HCT116 (cell line): Measurements from ENCODE around the gene S100A11. TPM values are rescaled to one million over a fixed set of nuclear protein-coding genes. Genes with fewer than 3 reads are reported as not detected.

ENCODE experiments used
- ATAC-seq: fragments of 200-7000 bp; cut with Tn5 transposase; 2 replicates; pipeline ENCODE4 v1.9.1; 2020; ENCODE audit warnings: mild to moderate bottlenecking, moderate library complexity
- BruUV-seq: library from RNA; stranded (reverse); fragments of 400-500 nt; replicated peaks from 2 replicates; lab custom pipeline; 2021; lab: Mats Ljungman, UMichigan
- CTCF ChIA-PET: fragments of 300-600 bp; sonication (Branson Sonifier 250); formaldehyde crosslinking; loops from one replicate; lab custom pipeline; 2021; ENCODE audit warnings: antibody characterized with exemption; lab: Charles Lee
- POLR2A ChIA-PET: fragments of 300-600, 350-600 bp; sonication (Branson Sonifier 250); formaldehyde crosslinking; loops from one replicate; lab custom pipeline; 2021; ENCODE audit warnings: antibody characterized with exemption; lab: Charles Lee
- RAD21 ChIA-PET, 2 experiments: fragments of 300-600 bp; sonication (Branson Sonifier 250); formaldehyde crosslinking; loops; one replicate each; lab custom pipeline; 2023; ENCODE audit warnings: low total read pairs in 2 of 2; ENCODE audit not compliant: uncharacterized antibody in 2 of 2, unreplicated experiment in 2 of 2, low non-redundant PET in 1 of 2; lab: Charles Lee
- DNase-seq: peaks from one replicate; pipeline ENCODE4 v3.0.0-alpha.2; 2010; ENCODE audit warnings: low read depth, low spot score
- H2AFZ ChIP-seq: fragments of 200-600 bp; shearing (Covaris generic), sonication (generic); 2 replicates; pipeline ENCODE4 v1.6.1; 2017; ENCODE audit warnings: low read depth, mixed run types, mixed read lengths, antibody characterized with exemption, low read length; ENCODE audit not compliant: poor library complexity, severe bottlenecking
- H3K27ac ChIP-seq: 2 replicates; pipeline ENCODE4 v1.5.1; 2012; ENCODE audit warnings: low read depth, low read length
- H3K27me3 ChIP-seq: fragments of 200-600 bp; sonication (generic); 2 replicates; pipeline ENCODE4 v1.6.1; 2016; ENCODE audit warnings: mixed run types, low read length, mixed read lengths; ENCODE audit not compliant: insufficient read depth
- H3K36me3 ChIP-seq, 2 experiments: fragments of 200-500 bp in 1 of 2; fragments of 200-600 bp in 1 of 2; sonication (Bioruptor generic) in 1 of 2; sonication (generic) in 1 of 2; 2 replicates each; pipeline versions ENCODE4 v1.5.1 to v1.6.1; 2014 to 2016; ENCODE audit warnings: low read length in 2 of 2, inconsistent platforms in 1 of 2, mixed read lengths in 1 of 2, mixed run types in 1 of 2; ENCODE audit not compliant: insufficient read depth in 2 of 2, control insufficient read depth in 1 of 2
- H3K4me1 ChIP-seq, 2 experiments: fragments of 200-600 bp in 1 of 2; sonication (generic) in 1 of 2; 2 replicates each; pipeline versions ENCODE4 v1.5.1 to v1.6.1; 2012 to 2017; ENCODE audit warnings: low read length in 2 of 2, inconsistent platforms in 1 of 2, mild to moderate bottlenecking in 1 of 2, mixed read lengths in 1 of 2, mixed run types in 1 of 2, moderate library complexity in 1 of 2; ENCODE audit not compliant: insufficient read depth in 2 of 2, control insufficient read depth in 1 of 2
- H3K4me2 ChIP-seq: fragments of 200-600 bp; sonication (generic); 2 replicates; pipeline ENCODE4 v1.6.1; 2017; ENCODE audit warnings: mixed run types, low read length, mixed read lengths
- H3K4me3 ChIP-seq, 2 experiments: fragments of 200-600 bp in 1 of 2; sonication (generic) in 1 of 2; replicated peaks in 1 of 2; 2 replicates each; pipeline ENCODE4 v1.5.1; 2011 to 2016; ENCODE audit warnings: low read length in 2 of 2, control low read depth in 1 of 2, low read depth in 1 of 2, mild to moderate bottlenecking in 1 of 2, mixed read lengths in 1 of 2, mixed run types in 1 of 2
- H3K79me2 ChIP-seq: fragments of 200-600 bp; sonication (generic); 2 replicates; pipeline ENCODE4 v1.6.1; 2017; ENCODE audit warnings: mild to moderate bottlenecking, mixed run types, low read length, moderate library complexity, mixed read lengths; ENCODE audit not compliant: insufficient read depth
- H3K9ac ChIP-seq: fragments of 200-600 bp; sonication (generic); 2 replicates; pipeline ENCODE4 v1.6.1; 2016; ENCODE audit warnings: low read length, mixed read lengths
- H3K9me2 ChIP-seq: fragments of 200-600 bp; sonication (generic), shearing (Covaris generic); 2 replicates; pipeline ENCODE4 v1.6.1; 2017; ENCODE audit warnings: mixed run types, mild to moderate bottlenecking, moderate library complexity; ENCODE audit not compliant: insufficient read depth
- H3K9me3 ChIP-seq, 2 experiments: fragments of 200-500 bp in 1 of 2; fragments of 200-600 bp in 1 of 2; sonication (Bioruptor generic) in 1 of 2; sonication (generic) in 1 of 2; 2 replicates each; pipeline ENCODE4 v1.6.1; 2014 to 2017; ENCODE audit warnings: low read length in 2 of 2, mixed read lengths in 2 of 2, inconsistent platforms in 1 of 2, low read depth in 1 of 2, mild to moderate bottlenecking in 1 of 2, mixed run types in 1 of 2, moderate library complexity in 1 of 2; ENCODE audit not compliant: control insufficient read depth in 1 of 2, insufficient read depth in 1 of 2
- H4K20me1 ChIP-seq: fragments of 200-600 bp; sonication (generic), shearing (Covaris generic); 2 replicates; pipeline ENCODE4 v1.6.1; 2017; ENCODE audit warnings: mixed run types, mild to moderate bottlenecking, moderate library complexity; ENCODE audit not compliant: insufficient read depth
- ATF3 ChIP-seq: IDR thresholded peaks from 2 replicates; pipeline ENCODE4 v1.6.1; 2012
- CEBPB ChIP-seq: IDR thresholded peaks from 2 replicates; pipeline ENCODE4 v1.6.1; 2012; ENCODE audit warnings: low read depth
- EGR1 ChIP-seq: IDR thresholded peaks from 2 replicates; pipeline ENCODE4 v1.6.1; 2012; ENCODE audit warnings: low read depth
- ELF1 ChIP-seq: IDR thresholded peaks from 2 replicates; pipeline ENCODE4 v1.6.1; 2012; ENCODE audit warnings: low read depth, borderline replicate concordance
- EZH2phosphoT487 ChIP-seq: fragments of 200-600 bp; IDR thresholded peaks from 2 replicates; pipeline ENCODE4 v1.6.1; 2018; ENCODE audit warnings: antibody characterized with exemption, borderline replicate concordance
- FOSL1 ChIP-seq: IDR thresholded peaks from 2 replicates; pipeline ENCODE4 v1.6.1; 2012; ENCODE audit warnings: low read depth
- JUND ChIP-seq: IDR thresholded peaks from 2 replicates; pipeline ENCODE4 v1.6.1; 2012
- POLR2A ChIP-seq: IDR thresholded peaks from 2 replicates; pipeline ENCODE4 v1.7.0; 2011; ENCODE audit warnings: borderline replicate concordance; ENCODE audit not compliant: insufficient read depth, insufficient read length; ENCODE audit errors: extremely low read depth
- RAD21 ChIP-seq: IDR thresholded peaks from 2 replicates; pipeline ENCODE4 v1.6.1; 2012; ENCODE audit warnings: low read depth, mild to moderate bottlenecking
- REST ChIP-seq: IDR thresholded peaks from 2 replicates; pipeline ENCODE4 v1.6.1; 2012; ENCODE audit warnings: low read depth
- SIN3A ChIP-seq: IDR thresholded peaks from 2 replicates; pipeline ENCODE4 v1.6.1; 2012; ENCODE audit warnings: low read depth
- SP1 ChIP-seq: IDR thresholded peaks from 2 replicates; pipeline ENCODE4 v1.6.1; 2012; ENCODE audit warnings: low read depth
- SRF ChIP-seq: IDR thresholded peaks from 2 replicates; pipeline ENCODE4 v1.6.1; 2012; ENCODE audit warnings: low read depth
- ZFX ChIP-seq: fragments of 450-650 bp; IDR thresholded peaks from 2 replicates; pipeline ENCODE4 v1.6.1; 2017
- ZNF274 ChIP-seq: fragments of 200-500 bp; sonication (Bioruptor generic); IDR thresholded peaks from 2 replicates; pipeline ENCODE4 v1.6.1; 2014; ENCODE audit warnings: mild to moderate bottlenecking, low read depth, low read length, inconsistent platforms
- intact Hi-C: fragments of 100-400 bp; cut with micrococcal nuclease; formaldehyde crosslinking; loops from 2 replicates; pipeline ENCODE4 v1.10.0; 2022
- total RNA-seq: library from RNA; stranded (reverse); gene quantifications from one replicate; pipeline ENCODE4 v1.2.1, GENCODE V29; 2021; ENCODE audit not compliant: unreplicated experiment
- TF ChIP-seq, protein P1 (sequence below), 3 experiments: fragments of 200-600 bp in 1 of 3; sonication (generic) in 1 of 3; IDR thresholded peaks in 2 of 3; conservative IDR thresholded peaks in 1 of 3; 2 replicates each; pipeline ENCODE4 v1.5.1; 2012 to 2017; ENCODE audit warnings: low read depth in 2 of 3, low read length in 2 of 3, antibody characterized with exemption in 1 of 3, borderline replicate concordance in 1 of 3, control low read depth in 1 of 3, mild to moderate bottlenecking in 1 of 3, mixed read lengths in 1 of 3, mixed run types in 1 of 3, moderate library complexity in 1 of 3; ENCODE audit not compliant: insufficient read depth in 1 of 3
- TF ChIP-seq, protein P2 (sequence below): IDR thresholded peaks from 2 replicates; pipeline ENCODE4 v1.6.1; 2011; ENCODE audit warnings: mild to moderate bottlenecking, low read length, moderate library complexity; ENCODE audit not compliant: insufficient replicate concordance; ENCODE audit errors: extremely low read depth

S100A11 gene
- total RNA-seq, 1 experiment from 2014 or later, result 229 TPM

GRCh38 chr1:151997284-151997570, 39.6 kb downstream of the S100A11 start:
- no TSS peak for BruUV-seq
- Histone ChIP-seq H3K27me3 (no peaks in the 10 kb centered on the region), H4K20me1 (no peaks in the 10 kb centered on the region), H3K4me3 (no peak overlapping the region), H3K4me1 (peaks cover 26 to 55% of the 10 kb centered on the region in 2 experiments), H3K27ac (no peak overlapping the region), H3K36me3 (no peaks in the 10 kb centered on the region), H3K79me2 (peaks cover 11% of the 10 kb centered on the region), H3K9me2 (no peaks in the 10 kb centered on the region), H3K4me2 (no peak overlapping the region), H3K9ac (no peak overlapping the region), H2AFZ (no peak overlapping the region), H3K9me3 (no peaks in the 10 kb centered on the region)
- no peak for DNase-seq
- no peak for ATAC-seq
- POLR2A ChIA-PET, result interaction anchor here (1.9 kb wide), 1 partner anchor 29 kb away, joined by 6 read pairs; no protein-coding TSS in a partner anchor
- TF ChIP-seq ELF1 (no peak), ZNF274 (no peak), POLR2A (no peak), REST (no peak), FOSL1 (no peak), SRF (no peak), CEBPB (no peak), EZH2phosphoT487 (no peak), RAD21 (no peak), ATF3 (no peak), SIN3A (no peak), JUND (no peak), ZFX (no peak), EGR1 (no peak), SP1 (no peak)
- TF ChIP-seq, protein P1, sequence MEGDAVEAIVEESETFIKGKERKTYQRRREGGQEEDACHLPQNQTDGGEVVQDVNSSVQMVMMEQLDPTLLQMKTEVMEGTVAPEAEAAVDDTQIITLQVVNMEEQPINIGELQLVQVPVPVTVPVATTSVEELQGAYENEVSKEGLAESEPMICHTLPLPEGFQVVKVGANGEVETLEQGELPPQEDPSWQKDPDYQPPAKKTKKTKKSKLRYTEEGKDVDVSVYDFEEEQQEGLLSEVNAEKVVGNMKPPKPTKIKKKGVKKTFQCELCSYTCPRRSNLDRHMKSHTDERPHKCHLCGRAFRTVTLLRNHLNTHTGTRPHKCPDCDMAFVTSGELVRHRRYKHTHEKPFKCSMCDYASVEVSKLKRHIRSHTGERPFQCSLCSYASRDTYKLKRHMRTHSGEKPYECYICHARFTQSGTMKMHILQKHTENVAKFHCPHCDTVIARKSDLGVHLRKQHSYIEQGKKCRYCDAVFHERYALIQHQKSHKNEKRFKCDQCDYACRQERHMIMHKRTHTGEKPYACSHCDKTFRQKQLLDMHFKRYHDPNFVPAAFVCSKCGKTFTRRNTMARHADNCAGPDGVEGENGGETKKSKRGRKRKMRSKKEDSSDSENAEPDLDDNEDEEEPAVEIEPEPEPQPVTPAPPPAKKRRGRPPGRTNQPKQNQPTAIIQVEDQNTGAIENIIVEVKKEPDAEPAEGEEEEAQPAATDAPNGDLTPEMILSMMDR (IDR thresholded peaks at IDR 0.05 in 2 of 3, conservative IDR thresholded peaks at IDR 0.05 in 1 of 3; ENCODE audit: borderline replicate concordance in 1 of 3, insufficient read depth in 1 of 3, low read depth in 2 of 3, low read length in 2 of 3), result no peak
- TF ChIP-seq, protein P2, sequence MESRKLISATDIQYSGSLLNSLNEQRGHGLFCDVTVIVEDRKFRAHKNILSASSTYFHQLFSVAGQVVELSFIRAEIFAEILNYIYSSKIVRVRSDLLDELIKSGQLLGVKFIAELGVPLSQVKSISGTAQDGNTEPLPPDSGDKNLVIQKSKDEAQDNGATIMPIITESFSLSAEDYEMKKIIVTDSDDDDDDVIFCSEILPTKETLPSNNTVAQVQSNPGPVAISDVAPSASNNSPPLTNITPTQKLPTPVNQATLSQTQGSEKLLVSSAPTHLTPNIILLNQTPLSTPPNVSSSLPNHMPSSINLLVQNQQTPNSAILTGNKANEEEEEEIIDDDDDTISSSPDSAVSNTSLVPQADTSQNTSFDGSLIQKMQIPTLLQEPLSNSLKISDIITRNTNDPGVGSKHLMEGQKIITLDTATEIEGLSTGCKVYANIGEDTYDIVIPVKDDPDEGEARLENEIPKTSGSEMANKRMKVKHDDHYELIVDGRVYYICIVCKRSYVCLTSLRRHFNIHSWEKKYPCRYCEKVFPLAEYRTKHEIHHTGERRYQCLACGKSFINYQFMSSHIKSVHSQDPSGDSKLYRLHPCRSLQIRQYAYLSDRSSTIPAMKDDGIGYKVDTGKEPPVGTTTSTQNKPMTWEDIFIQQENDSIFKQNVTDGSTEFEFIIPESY, result no peak
- CTCF ChIA-PET, result interaction anchor here (8.1 to 10.1 kb wide), 2 partner anchors 30 to 63 kb away, joined by 140 to 168 read pairs; no protein-coding TSS in a partner anchor
- intact Hi-C loops, result loop anchor here (1.0 kb wide), 2 partner anchors 29 to 63 kb away; no protein-coding TSS in a partner anchor
- RAD21 ChIA-PET, result interaction anchor here (1.0 to 2.4 kb wide), 2 partner anchors 30 kb away, joined by 3 to 7 read pairs; no protein-coding TSS in a partner anchor
